MCF 10A (cell line): Measurements from ENCODE around the gene CD300C. TPM values are rescaled to one million over a fixed set of nuclear protein-coding genes. Genes with fewer than 3 reads are reported as not detected.

Experiments used
- Bru-seq: library from RNA; stranded (reverse); fragments of 400-500 nt; gene quantifications from one replicate; lab custom pipeline; 2021; lab: Mats Ljungman, UMichigan
- BruChase-seq, 2 experiments: library from RNA; stranded (reverse); fragments of 400-500 nt; gene quantifications; one replicate each; lab custom pipeline; 2021; lab: Mats Ljungman, UMichigan
- BruUV-seq: library from RNA; stranded (reverse); fragments of 400-500 nt; replicated peaks from 2 replicates; lab custom pipeline; 2021; lab: Mats Ljungman, UMichigan
- CTCF ChIA-PET: fragments of 300-600 bp; sonication (Branson Sonifier 250); formaldehyde crosslinking; extraction: SDS; loops from one replicate; lab custom pipeline; 2021; ENCODE audit warnings: antibody characterized with exemption, inconsistent platforms; lab: Yijun Ruan, JAX
- POLR2A ChIA-PET: fragments of 300-600, 350-650 bp; sonication (Branson Sonifier 250); formaldehyde crosslinking; extraction: SDS; loops from one replicate; lab custom pipeline; 2020; ENCODE audit warnings: antibody characterized with exemption, inconsistent platforms; lab: Yijun Ruan, JAX
- DNase-seq: peaks from one replicate; pipeline ENCODE4 v3.0.0-alpha.2; 2018; ENCODE audit not compliant: unreplicated experiment
- H3K27ac Mint-ChIP-seq: one replicate; pipeline ENCODE4 v1.8.0; 2022; ENCODE audit warnings: mild to moderate bottlenecking, low read depth, mixed read lengths; ENCODE audit not compliant: unreplicated experiment
- H3K27me3 Mint-ChIP-seq: one replicate; pipeline ENCODE4 v1.8.0; 2022; ENCODE audit warnings: mixed read lengths; ENCODE audit not compliant: insufficient read depth, unreplicated experiment
- H3K36me3 Mint-ChIP-seq: one replicate; pipeline ENCODE4 v1.8.0; 2022; ENCODE audit warnings: mild to moderate bottlenecking, moderate library complexity, mixed read lengths; ENCODE audit not compliant: insufficient read depth, unreplicated experiment
- H3K4me1 Mint-ChIP-seq: one replicate; pipeline ENCODE4 v1.8.0; 2022; ENCODE audit warnings: mixed read lengths; ENCODE audit not compliant: insufficient read depth, unreplicated experiment
- H3K4me3 Mint-ChIP-seq: one replicate; pipeline ENCODE4 v1.8.0; 2022; ENCODE audit warnings: mild to moderate bottlenecking, moderate library complexity, mixed read lengths; ENCODE audit not compliant: unreplicated experiment
- H3K9me3 Mint-ChIP-seq: one replicate; pipeline ENCODE4 v1.8.0; 2022; ENCODE audit warnings: mixed read lengths; ENCODE audit not compliant: unreplicated experiment
- CTCF ChIP-seq: fragments of 200-600 bp; IDR thresholded peaks from one replicate; pipeline ENCODE4 v1.8.0; 2022; ENCODE audit warnings: antibody characterized with exemption, mild to moderate bottlenecking; ENCODE audit not compliant: unreplicated experiment
- intact Hi-C: fragments of 100-400 bp; cut with micrococcal nuclease; formaldehyde crosslinking; loops from 2 replicates; pipeline ENCODE4 v1.14.1; 2022
- long read RNA-seq: library from polyadenylated mRNA; stranded (forward); transcript quantifications from one replicate; pipeline ENCODE4 v2.0.0, GENCODE V29; 2022
- total RNA-seq: library from RNA; stranded (reverse); gene quantifications from 2 replicates; pipeline ENCODE4 v1.2.3, GENCODE V29; 2022

The CD300C gene
- total RNA-seq (not detected in 2 replicates), Bru-seq, nascent RNA (not detected), BruChase-seq, experiment 1, labeled RNA remaining after a 6-hour chase (not detected), BruChase-seq, experiment 2, labeled RNA remaining after a 2-hour chase (percentile 7 among the genes with signal in this experiment)
- long read RNA-seq = 0 reads

- intact Hi-C loops = no loop called here
- no peak for DNase-seq
- no peaks in the 10 kb centered on the region for H3K27me3 Mint-ChIP-seq
Observed at GRCh38 chr17:74545843-74546230, at the start of gene CD300C. TSS of gene CD300C (minus strand) at chr17:74546115. CDS start at chr17:74545782, 333 bp downstream.

DNA sequence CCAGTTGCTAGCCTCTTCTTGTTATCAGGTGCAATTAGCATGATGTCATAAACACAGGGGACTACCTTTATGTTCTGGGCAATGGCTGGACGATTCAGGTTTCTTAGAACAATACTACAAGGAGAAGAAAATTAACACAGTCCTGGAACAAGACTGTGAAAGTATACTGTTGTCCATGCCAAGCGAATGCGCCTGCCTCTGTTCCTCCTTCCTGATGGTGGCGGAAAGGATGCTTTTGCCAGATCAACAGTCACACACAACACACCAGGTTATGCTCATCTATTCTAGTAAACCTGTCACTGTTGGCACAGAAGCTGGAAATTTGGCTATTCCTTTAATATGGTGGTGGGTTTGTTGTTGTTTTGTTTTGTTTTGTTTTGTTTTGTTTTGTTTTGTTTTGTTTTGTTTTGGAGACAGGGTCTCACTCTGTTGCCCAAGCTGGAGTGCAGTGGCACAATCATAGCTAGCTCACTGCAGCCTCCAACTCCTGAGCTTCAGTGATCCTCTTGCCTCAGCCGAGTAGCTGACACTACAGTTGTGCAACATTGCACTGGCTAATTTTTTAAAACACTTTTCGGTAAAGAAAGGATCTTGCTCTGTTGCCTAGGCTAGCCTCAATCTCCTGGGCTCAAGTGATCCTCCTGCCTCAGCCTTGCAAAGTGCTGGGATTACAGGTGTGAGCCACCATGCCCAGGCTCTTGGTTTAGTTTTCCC, 49.3 kb upstream of the CD300C start:
- intact Hi-C loops = no loop called here
- Mint-ChIP-seq H3K4me1 (peaks cover 21% of the 10 kb centered on the region), H3K27me3 (no peaks in the 10 kb centered on the region), H3K9me3 (no peaks in the 10 kb centered on the region), H3K4me3 (no peak overlapping the region), H3K36me3 (no peaks in the 10 kb centered on the region), H3K27ac (no peak overlapping the region)
- ChIA-PET CTCF (interaction anchor here (1.0 to 1.2 kb wide), 2 partner anchors 8 to 54 kb away, joined by 4 read pairs; no protein-coding TSS in a partner anchor), POLR2A (interaction anchor here (0.6 kb wide), 1 partner anchor 8 kb away, joined by 3 read pairs; no protein-coding TSS in a partner anchor)
- no peak for DNase-seq
- no peak for TF ChIP-seq CTCF
- BruUV-seq = no TSS peak

More at GRCh38 chr17:74545843-74546230, at the start of gene CD300C:
- CTCF ChIA-PET = interaction anchor here (1.0 kb wide), 1 partner anchor 21 kb away, joined by 3 read pairs; no protein-coding TSS in a partner anchor
- POLR2A ChIA-PET = no interaction called here
- no peaks in the 10 kb centered on the region for H3K9me3 Mint-ChIP-seq
- H3K4me3 Mint-ChIP-seq = no peak within 1 kb of the TSS
- H3K27ac Mint-ChIP-seq = no peak within 1 kb of the TSS
- H3K4me1 Mint-ChIP-seq = peaks cover 15% of the 10 kb centered on the region
- TF ChIP-seq CTCF = no peak
- H3K36me3 Mint-ChIP-seq = no peaks in the 10 kb centered on the region
- no TSS peak for BruUV-seq

GRCh38 chr17:74592087-74592990, 46.4 kb upstream of the CD300C start, which contains the start of gene CD300LD:
TSS of gene CD300LD (minus strand) at chr17:74592283. CDS start at chr17:74592202, 81 bp downstream.
- CTCF ChIA-PET = interaction anchor here (0.9 to 1.8 kb wide), 2 partner anchors 8 to 213 kb away, joined by 3 to 5 read pairs; no protein-coding TSS in a partner anchor
- BruUV-seq = no TSS peak
- Mint-ChIP-seq H3K36me3 (no peaks in the 10 kb centered on the region), H3K27me3 (no peaks in the 10 kb centered on the region), H3K27ac (no peak within 1 kb of the TSS), H3K4me1 (peaks cover 10% of the 10 kb centered on the region), H3K4me3 (no peak within 1 kb of the TSS), H3K9me3 (no peaks in the 10 kb centered on the region)
- DNase-seq = no peak
- intact Hi-C loops = no loop called here
- TF ChIP-seq CTCF = no peak
- POLR2A ChIA-PET = interaction anchor here (1.8 kb wide), 1 partner anchor 23 kb away, joined by 6 read pairs; no protein-coding TSS in a partner anchor
